Activated naive CD4-positive, alpha-beta T cell treated with Interleukin-2 at 50 U/mL for 16 hours (primary cell): Measurements from ENCODE around the gene MMP19.

Source experiments
- DNase-seq: peaks from one replicate; pipeline ENCODE4 v3.0.0-alpha.2; 2020

The MMP19 gene

GRCh38 chr12:55809274-55809673 lies 33.5 kb downstream of the MMP19 start:
- no peak for DNase-seq

DNA sequence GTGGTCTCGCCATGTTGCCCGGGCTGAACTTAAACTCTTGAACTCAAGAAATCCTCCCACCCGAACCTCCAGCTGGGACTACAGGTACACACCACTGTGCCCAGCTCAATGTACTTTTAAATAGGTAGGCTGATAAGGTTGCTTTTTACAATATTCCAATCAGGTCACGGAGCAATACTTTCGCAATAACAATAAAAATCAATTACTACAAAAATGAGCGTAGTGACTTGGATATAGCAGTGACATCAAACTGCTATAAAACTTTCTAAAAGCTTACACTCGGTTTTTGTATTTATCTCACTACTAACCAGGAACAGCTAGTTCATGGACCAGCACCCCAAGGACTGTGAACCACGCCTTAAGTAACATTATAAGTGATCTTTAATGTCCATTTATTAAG lies 35.8 kb downstream of the MMP19 start:
- DNase-seq = no peak

DNA sequence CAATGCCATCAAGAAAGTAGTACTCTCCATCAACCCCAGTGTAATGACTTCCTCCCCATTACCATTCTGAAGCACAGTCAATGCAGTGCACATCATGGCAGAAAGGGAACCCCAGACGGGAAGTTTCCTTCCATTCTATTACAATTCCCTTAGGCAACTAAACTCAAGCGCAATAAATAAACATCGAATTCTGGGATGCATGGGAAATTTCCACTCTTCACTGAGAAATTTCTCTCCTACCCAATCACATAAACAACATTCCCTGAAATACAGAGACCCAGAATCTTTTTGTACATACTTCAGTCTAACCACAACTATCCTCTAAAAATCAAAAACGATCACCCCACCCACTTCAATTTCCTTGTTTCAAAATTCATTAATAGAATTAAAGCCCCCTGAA lies 45.2 kb downstream of the MMP19 start:
- no peak for DNase-seq

DNA sequence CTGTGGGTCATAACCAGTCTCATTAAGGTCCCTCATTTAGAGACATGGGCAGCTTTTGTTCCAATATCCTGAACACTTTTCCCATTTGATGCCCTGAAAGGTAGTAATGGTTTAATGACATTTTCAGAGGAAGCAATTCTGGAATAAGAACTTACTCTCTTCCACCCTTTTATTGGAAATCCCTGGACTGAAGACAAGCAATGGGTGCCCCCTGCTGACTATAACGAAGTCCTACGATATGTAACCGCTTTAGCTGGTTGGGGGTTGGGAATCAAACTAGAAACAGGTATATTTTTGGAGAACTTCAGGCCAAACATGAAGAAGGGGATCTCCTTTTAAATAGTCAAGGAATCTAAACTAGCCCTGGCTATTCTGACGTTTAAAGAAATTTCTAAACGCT lies 45.7 kb downstream of the MMP19 start:
- DNase-seq = no peak

- no peak for DNase-seq
Observed at GRCh38 chr12:55795950-55796349, 46.8 kb downstream of the MMP19 start.

- DNase-seq = no peak
Observed at GRCh38 chr12:55789893-55790292, 52.8 kb downstream of the MMP19 start.

DNA sequence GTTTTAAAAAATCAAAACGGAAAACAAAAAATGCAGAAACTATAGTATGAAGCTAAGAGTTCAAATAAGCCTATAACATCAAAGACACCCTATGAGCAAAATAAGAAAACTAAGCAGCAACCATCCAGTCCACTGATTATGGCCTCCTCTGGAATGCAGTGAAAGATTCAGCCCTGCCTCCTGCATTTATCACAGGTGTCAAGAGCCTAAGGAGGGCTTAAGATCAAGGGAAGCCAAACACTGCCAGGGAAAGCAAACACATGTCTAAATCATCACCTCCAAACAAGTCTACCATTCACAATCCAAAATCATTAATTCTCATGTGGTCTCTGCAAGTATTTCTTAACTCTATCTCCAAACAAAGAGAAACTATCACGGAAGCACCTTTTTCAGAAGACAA lies 53.6 kb downstream of the MMP19 start:
- DNase-seq = no peak

- DNase-seq = no peak
Observed at GRCh38 chr12:55788546-55788945, 54.2 kb downstream of the MMP19 start.
